Cerebellar nuclear complex (tissue), 1 donor: ENCODE data around the gene VARS2.
A peak's percentile ranks its signal among the peaks of the same experiment; 100 is the strongest.
"Not testable (repeated sequence)": the region's sequence is repeated elsewhere in the genome, so short reads cannot be mapped to it uniquely, and the experiment has no call there.

Experiments used
- DNase-seq, 2 experiments: peaks; one replicate each; lab custom pipeline; 2025; lab: John Stamatoyannopoulos, UW

The VARS2 gene

GRCh38 chr6:30898750-30899360 is 15.2 kb upstream of the VARS2 start:
- DNase-seq, result no peak

GRCh38 chr6:30900863-30901417 is 13.1 kb upstream of the VARS2 start:
- DNase-seq, result no peak

- DNase-seq, result no peak
Observed at GRCh38 chr6:30901436-30901835, 12.6 kb upstream of the VARS2 start.

GRCh38 chr6:30902196-30902595 is 11.8 kb upstream of the VARS2 start:
- not testable (repeated sequence) for DNase-seq

- no peak for DNase-seq
Observed at GRCh38 chr6:30902709-30903108, 11.3 kb upstream of the VARS2 start.

GRCh38 chr6:30903236-30903635 is 10.8 kb upstream of the VARS2 start:
- DNase-seq, result no peak

GRCh38 chr6:30907290-30907757 is 6.7 kb upstream of the VARS2 start:
- not testable (repeated sequence) for DNase-seq

GRCh38 chr6:30907758-30908591 is 6.1 kb upstream of the VARS2 start, which contains the start of gene GTF2H4:
Gene GTF2H4 (plus strand): TSS chr6:30908207.
- DNase-seq, result peak; percentile 78 to 98

GRCh38 chr6:30908700-30909099 is 5.3 kb upstream of the VARS2 start:
- no peak for DNase-seq

GRCh38 chr6:30910473-30910872 is 3.6 kb upstream of the VARS2 start:
- not testable (repeated sequence) for DNase-seq

- DNase-seq, result no peak
Observed at GRCh38 chr6:30912746-30913520, 1.1 kb upstream of the VARS2 start.

GRCh38 chr6:30913721-30914075 is 340 bp upstream of the VARS2 start:
- DNase-seq, result no peak

GRCh38 chr6:30914854-30915590 is 984 bp downstream of the VARS2 start:
- DNase-seq, result peak in 1 of 2 experiments; percentile 2

GRCh38 chr6:30915591-30915946 is 1.5 kb downstream of the VARS2 start:
- peak in 1 of 2 experiments; percentile 1 for DNase-seq

- DNase-seq, result no peak
Observed at GRCh38 chr6:30917041-30917440, 3.0 kb downstream of the VARS2 start.

GRCh38 chr6:30917487-30917886 is 3.4 kb downstream of the VARS2 start:
- no peak for DNase-seq

- no peak for DNase-seq
Observed at GRCh38 chr6:30918670-30919069, 4.6 kb downstream of the VARS2 start.

- no peak for DNase-seq
Observed at GRCh38 chr6:30922447-30922852, 8.4 kb downstream of the VARS2 start.

- not testable (repeated sequence) for DNase-seq
Observed at GRCh38 chr6:30924040-30924627, 10.1 kb downstream of the VARS2 start.

GRCh38 chr6:30926644-30927043 is 12.6 kb downstream of the VARS2 start:
- DNase-seq, result no peak

GRCh38 chr6:30927080-30927479 is 13.0 kb downstream of the VARS2 start:
- DNase-seq, result not testable (repeated sequence)
